Fibroblast of mammary gland (primary cell): Measurements from ENCODE around the gene S100A4.

ENCODE experiments used
- DNase-seq: peaks from one replicate; pipeline ENCODE4 v3.0.0-alpha.2; 2010; ENCODE audit warnings: low read depth
- H3K4me3 ChIP-seq: 2 replicates; pipeline ENCODE4 v1.5.1; 2011; ENCODE audit warnings: low read depth, mild to moderate bottlenecking, low read length, moderate library complexity; ENCODE audit not compliant: control insufficient read depth
- TF ChIP-seq, protein P1 (sequence below): conservative IDR thresholded peaks from 2 replicates; pipeline ENCODE4 v1.5.1; 2011; ENCODE audit warnings: low read depth, low read length, inconsistent platforms; ENCODE audit not compliant: control insufficient read depth, insufficient read depth

S100A4 gene

DNA sequence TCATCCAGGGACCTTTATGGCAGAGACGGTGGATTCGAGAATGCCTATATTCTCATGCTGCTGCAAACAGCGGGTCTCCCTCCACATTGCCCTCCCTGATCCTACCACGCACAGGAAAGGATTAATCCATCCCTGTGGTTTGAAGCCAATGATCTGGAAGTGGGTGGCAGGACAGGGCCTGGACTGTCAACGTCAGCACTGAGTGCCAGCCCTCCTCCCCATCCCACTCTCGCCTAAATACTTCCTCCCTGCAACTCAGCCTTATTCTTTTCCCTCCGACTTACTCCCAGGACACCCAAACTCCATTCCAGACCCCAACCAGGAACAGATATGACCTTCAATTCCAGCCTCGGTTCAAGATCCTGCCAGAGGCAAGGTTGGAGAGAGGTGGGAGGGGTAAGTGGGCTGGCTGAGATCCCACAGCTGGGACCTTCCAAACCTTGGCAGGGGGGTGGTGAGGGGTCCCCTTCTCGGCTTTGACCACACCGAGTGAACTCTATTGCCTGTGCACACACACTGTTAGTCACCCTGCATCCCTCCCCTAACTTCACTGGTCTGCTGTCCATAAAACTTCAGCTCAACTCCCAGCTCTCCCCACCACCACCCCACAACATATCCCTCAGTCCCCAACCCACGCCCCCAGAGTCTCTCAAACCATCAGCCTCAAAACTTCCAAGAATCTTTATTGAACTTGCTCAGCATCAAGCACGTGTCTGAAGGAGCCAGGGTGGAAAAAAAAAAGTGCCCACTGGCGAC is 2.5 kb downstream of the S100A4 start:
- peak; percentile 54 for DNase-seq
- TF ChIP-seq, protein P1, sequence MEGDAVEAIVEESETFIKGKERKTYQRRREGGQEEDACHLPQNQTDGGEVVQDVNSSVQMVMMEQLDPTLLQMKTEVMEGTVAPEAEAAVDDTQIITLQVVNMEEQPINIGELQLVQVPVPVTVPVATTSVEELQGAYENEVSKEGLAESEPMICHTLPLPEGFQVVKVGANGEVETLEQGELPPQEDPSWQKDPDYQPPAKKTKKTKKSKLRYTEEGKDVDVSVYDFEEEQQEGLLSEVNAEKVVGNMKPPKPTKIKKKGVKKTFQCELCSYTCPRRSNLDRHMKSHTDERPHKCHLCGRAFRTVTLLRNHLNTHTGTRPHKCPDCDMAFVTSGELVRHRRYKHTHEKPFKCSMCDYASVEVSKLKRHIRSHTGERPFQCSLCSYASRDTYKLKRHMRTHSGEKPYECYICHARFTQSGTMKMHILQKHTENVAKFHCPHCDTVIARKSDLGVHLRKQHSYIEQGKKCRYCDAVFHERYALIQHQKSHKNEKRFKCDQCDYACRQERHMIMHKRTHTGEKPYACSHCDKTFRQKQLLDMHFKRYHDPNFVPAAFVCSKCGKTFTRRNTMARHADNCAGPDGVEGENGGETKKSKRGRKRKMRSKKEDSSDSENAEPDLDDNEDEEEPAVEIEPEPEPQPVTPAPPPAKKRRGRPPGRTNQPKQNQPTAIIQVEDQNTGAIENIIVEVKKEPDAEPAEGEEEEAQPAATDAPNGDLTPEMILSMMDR = no peak
- peak overlapping the region; percentile 73 for H3K4me3 ChIP-seq

DNA sequence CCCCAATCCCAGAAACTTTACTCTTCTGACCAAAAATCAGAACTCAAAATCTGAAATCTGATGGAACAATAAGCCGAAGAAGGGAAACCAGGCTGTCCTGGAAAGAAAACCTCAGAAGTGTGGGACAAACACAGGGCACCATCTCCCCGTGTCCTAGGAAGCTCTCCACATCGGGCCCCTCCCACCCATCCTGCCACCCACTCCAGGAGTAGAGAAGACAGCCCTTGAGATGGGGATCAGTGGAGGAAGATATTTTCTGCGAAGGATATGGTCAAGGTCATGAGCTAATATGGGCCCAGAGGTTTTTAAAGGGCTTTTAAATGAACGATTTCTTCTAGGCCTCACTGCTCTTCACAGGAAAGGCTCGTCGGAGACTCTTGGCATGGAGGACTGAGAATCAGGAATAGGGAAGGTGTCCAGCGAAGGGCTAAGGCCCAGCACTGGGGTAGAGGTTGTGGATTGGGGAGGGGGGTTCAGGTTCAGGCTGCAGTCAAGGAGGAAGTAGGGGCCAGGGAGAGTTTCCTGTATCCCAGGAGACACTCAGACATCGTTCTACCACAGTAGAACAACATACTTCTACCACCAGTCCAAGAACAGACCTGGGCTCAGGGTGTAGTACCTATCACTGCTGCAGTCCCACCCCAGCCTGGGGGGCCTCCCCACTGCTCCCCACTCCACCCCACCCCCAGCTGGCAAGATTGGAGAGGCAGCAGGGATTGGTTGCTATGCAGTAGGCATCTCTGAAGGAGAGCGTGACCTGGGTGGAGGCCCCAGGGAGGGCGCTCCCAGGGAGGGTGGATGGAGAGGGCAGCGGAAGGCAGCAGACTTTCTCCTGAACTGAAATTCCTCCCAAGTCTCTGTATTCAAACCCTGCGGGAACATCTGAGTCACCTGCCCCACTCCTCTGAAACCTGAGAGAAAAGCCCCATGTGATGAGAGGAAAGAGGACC is 3.7 kb downstream of the S100A4 start:
- no peak overlapping the region for H3K4me3 ChIP-seq
- DNase-seq = no peak
- TF ChIP-seq, protein P1 = no peak

GRCh38 chr1:153540394-153541361 is 4.9 kb downstream of the S100A4 start, which contains the start of gene S100A5:
Gene S100A5 (minus strand): TSS chr1:153540934. CDS start chr1:153540191, 743 bp downstream.
- H3K4me3 ChIP-seq = no peak within 1 kb of the TSS
- DNase-seq = peak; percentile 76
- TF ChIP-seq, protein P1 = no peak

- H3K4me3 ChIP-seq = no peak overlapping the region
- no peak for DNase-seq
- TF ChIP-seq, protein P1 = no peak
Measured at GRCh38 chr1:153539395-153540093, 6.1 kb downstream of the S100A4 start.

- TF ChIP-seq, protein P1 = no peak
- DNase-seq = peak; percentile 66
Measured at GRCh38 chr1:153538315-153538821, 7.2 kb downstream of the S100A4 start.

DNA sequence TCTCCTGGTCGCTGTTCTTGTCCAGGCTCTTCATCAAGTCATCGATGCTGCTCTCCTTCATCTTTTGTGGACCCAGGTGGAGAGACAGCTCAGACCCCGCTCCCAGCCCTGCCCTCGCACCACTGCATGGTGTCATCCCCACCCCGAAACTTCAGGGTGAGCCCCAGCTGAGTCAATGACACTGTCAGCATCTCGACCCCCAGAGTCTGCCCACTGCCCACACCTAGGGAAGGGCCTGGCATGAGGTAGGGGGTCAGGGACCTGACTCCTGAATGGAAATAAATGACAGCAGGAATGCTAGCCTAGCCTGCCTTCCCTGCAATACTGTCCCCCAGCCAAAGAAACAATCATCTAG is 8.3 kb downstream of the S100A4 start:
- DNase-seq = no peak
- no peak overlapping the region for H3K4me3 ChIP-seq
- TF ChIP-seq, protein P1 = no peak

More at GRCh38 chr1:153538315-153538821, 7.2 kb downstream of the S100A4 start:
- H3K4me3 ChIP-seq = no peak overlapping the region
